GM21825 (cell line): ENCODE measurements around the gene PEPD.

Experiments used
- ATAC-seq: cut with Tn5 transposase; IDR thresholded peaks from one replicate; pipeline ENCODE4 v1.9.1; 2021; ENCODE audit warnings: mild to moderate bottlenecking, moderate library complexity; ENCODE audit not compliant: unreplicated experiment

PEPD gene

DNA sequence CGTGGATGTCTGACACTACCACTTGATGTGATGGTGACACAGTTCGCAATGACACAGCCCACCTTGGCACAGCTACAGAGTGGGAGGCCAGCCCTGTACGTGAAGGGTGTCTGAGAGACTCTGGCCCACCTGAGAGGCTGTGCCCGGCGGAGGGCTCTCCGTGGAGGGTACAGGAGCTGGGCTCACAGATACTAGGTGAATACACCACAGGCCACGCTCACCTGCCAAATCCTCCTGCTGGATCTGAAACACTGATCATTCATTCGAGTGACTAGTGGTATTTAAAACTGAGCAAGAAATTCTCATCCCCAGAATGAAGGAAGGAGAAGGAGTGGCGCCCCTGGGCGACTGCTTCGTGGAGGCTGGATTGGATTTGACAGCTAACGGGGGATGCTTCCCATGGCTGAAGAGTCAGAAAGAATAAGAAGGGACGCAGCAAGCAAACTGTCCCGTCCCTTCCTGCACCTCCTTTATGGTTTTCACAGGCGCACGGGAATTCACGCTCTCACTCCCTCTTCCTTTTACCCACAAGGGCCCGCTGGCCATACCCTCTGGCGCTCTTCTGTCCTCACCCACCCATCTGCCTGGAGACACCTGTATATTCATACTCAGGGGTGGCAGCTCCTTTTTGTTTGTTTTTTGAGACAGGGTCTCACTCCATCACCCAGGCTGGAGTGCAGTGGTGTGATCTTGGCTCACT, 123.1 kb downstream of the PEPD start:
- ATAC-seq = no peak

DNA sequence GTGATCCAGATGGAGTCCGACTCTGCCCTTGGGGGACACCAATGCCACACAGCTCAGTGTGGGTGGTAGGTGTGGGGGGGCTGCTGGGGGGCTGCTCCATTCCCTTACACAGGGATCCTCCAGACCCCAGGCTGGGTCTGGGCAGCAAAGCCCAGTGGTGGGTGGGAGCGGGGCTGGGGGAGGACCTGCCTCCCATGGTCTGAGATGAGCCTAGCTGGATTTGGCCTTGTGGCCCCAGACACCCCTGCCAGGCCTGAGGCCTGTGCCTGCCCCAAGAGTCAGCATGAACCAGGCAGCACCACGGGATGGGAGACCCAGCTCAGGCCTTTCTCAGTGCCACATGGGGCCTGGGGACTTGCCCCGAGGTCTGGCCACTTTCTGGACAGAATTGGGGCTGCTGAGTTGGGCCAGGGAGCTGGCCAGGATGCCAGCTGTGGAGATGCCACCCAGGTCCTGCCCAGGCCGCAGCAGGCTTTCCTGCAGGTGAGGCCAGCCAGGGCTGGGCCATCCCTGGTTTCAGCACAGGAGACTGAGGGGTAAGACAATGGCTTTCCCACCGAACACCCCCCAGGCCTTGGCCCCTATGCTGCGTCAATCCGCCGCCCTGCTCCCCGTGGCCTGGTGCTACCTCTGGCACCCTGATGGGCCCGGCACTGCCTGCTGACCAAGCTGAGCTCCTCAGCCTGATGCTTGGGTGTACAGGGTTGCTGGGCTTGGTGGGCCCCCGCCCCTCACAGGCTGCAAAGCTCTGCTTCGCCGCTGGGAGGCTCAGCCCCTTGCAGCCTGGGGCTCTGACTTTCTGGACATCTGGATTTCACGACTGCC, 123.8 kb downstream of the PEPD start:
- ATAC-seq = no peak

DNA sequence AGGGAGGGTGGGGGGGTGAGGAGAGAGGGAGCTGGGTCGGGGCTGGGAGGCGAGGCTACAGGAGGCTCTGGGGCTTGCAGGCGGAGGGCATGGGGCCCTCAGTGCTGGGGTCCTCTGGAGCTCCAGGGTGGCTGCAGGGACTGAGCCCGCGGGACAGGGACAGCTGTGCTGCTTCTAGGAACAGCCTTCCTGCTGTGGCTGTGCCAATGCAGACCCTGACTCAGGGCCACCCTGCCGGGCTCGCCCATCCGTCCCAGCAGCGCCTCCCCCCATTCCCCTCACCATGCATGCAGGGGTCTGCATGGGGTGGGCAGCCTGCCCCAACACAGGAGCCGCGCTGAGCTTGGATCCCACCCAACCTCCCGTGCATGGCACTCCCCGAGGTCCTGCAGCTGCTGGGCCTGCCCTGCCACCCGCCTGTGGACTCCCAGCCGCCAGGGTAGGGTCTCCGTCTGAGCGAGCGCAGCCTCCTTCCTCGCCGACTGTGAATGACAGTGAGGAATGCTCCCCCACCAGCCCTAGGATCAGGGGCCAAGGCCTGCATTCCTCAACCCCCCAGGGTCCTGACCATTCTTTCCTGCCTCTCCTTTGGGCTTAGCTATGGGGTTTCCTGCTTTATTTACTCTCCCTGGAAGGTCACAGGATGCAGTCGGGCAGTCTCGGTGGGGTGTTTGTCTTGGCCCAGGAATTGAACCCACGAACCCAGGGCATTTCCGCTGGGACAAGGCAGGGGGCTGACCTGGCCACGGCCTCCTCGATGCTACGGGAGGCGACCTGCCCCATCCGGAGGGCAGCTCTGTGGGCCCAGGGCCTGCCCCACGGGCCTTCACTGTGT, 124.7 kb downstream of the PEPD start:
- no peak for ATAC-seq

DNA sequence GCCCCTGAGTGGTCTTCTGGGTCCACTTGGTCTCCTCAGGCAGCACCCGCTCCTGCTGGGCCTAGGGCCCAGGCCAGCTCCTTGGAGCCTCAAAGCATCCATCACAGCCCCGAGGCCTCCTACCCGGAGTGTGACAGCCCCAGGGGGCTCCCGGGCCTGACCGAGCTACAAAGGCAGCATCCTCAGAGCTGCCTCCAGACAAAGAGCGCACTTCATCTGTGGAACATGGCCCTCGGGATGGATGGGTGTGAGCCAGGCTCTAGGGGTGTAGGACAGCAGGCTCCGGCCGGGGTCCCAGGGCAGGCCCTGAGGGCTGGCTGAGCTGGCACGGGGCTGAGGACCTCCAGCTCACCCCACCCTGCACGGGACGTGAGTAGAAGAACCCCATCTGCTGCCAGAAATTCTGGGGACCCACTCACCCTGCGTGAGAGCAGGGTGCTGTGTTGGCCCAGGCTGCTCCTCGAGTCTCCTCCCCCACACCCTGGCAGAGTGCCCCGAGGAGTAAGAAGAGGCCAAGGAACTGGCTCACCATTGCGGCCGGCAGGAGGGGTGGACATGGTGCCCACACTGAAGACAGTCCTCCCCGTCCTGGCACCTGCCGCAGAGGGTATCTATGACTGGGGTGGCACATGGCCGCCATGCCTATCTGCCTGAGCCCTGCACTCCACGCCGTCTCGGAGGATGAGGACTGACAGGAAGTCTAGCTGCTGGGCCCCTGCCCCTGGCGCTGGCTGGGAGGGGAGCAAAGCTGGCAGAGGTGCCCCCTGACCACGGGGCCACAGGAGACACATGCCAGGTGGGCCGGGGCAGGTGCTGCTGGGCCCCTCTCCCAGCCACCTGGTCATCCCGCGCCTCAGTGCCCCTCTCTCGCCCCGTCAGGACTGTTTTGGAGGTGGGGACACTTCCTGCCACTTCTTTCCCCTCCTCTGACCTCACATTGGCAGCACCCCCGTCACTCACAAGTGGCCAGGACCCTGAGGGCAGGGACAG, 125.7 kb downstream of the PEPD start:
- no peak for ATAC-seq

DNA sequence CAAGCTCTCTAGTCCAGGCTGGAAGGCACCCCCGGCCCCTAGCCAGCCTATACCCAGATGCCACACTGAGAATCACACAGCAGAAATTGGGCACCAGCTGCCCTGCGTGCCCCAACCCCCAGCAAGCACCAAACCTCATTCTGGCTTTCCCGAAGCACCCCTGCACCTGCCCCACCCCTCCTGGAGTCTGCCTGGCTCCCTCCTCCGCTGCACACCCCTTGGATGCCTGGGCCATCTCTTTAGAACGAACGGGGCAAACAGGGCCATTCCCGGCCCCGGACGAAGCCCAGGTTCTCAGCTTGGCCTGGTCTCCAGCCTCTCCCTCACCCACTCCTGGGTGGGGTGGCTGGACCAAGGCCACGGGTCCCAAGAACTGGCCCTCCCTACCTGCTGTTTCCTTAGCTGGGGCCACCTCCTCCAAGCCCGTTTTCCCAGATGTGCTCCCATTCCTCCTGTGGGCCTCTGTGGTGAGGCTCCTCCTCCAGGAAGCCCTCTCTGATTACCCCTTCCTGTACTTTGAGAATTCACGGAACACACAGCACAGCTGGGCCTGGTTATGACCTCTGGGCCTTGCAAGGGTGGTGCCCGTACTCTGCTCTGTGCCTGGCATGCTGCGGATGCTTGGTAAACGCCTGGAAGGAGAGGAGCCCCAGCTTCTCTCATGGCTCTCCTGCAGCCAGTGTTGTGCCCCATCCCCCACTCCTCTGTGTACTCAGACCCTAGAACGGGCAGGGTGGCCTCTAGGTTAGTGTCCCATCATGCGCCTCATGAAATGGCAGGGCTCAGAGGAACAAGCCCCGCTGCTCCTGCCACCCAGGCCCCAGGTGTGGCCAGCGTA, 126.6 kb downstream of the PEPD start:
- no peak for ATAC-seq

DNA sequence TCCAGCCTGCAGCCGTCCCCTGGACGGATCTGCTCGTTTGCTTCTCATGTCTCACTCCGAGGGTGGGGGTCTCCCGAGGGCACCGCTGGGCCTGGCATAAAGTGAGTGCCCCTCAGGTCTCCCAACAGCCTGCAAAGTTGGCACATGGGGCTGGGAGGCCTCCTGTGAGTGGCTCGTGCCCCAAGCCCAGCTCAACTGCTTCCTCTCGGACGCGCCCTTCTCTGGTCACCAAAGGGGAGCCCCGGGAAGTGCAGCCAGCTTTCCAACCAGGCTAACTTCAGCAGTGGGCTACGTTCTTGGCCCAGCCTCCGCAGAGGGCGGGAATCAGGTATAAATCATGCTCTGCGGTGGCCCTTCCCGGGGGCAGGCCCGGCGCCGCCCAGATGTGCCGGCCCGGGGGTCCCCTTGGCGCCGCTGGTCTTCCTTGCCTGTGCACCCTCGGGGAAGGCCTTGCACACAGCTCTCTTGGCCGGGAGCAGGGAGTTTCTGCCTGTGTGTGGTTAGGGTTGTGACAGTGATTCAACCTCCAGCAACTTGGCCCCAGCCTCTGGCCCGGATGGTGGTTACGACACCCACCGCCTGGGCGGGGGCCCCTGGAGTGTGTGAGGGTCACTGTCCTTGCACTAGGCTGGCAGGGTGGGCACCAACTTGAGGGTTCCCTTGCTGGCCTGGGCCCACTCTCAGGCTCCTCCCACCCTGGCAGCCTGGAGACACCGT, 127.4 kb downstream of the PEPD start:
- no peak for ATAC-seq

DNA sequence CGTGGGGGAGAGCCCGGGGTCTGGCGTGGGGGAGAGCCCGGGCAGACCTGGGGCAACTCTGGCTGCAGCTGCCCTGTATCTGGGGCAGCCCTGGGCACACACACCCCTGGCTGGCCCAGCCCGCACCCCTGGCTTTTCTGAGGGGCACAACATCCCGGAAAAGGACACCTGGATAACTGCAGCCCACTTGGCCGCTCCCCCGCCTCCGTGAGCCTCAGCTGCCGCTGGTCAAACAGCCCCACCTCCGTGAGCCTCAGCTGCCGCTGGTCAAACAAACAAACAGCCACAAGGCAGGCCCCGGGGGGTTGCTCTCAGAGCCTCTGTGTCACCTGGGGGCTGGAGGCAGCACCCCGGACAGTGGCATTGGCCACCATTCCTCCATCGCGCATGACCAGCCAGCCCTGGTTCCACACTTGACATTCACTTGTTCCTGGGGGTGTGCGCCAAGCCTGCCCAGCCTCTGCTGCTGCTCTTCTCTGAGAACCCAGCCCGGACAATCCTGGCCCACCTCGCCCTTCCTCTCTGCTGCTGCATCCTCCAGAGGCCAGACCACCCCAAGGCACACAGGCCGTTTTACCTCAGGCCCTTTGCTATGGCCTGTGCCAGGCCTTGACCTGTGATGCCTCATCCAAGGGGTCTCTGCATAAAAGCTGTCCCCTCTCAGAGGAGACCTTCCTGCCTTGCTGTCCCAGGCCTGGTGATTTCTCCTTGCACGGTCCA, 128.1 kb downstream of the PEPD start:
- ATAC-seq = no peak

DNA sequence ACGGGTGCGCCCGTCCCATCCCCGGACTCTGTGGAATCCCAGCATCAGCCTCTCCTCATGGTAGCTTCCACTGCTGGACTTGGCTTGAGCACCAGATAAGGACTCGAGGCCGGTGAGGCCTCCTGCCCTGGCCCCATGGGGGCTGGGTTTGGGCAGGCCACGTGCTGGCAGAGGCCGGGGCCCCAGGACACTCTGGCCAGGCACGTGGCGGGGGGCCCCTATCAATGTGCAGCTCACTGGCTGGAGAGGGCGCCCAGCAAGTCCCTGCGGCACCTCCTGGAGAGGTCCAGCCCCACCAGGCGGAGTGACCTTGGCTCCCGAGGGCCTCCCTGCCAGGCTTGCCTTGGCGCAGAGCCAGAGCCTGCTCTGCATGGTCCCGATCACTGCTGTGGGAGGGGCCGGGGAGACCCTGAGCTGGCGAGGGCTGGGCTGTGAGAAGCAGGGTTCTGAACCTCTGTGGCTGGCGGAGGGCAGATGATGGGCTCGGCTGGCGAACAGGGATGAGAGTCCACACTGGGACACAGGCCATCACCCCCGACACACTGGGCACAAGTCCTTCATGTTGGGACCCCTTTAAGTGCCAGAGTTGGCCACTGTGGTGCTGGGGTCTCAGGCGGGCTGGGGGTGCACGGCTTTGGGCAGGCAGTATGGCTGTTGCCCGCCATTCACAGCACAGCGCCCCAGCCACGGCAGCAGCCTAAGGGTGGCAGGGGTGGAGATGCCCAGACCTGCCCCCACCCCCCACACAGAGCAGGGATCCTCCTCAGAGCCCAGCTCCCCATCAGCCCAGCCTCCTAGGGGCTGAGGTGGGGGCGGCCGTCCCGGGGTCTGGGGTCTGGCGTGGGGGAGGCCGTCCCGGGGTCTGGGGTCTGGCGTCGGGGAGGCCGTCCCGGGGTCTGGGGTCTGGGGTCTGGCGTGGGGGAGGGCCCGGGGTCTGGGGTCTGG, 129.0 kb downstream of the PEPD start:
- ATAC-seq = no peak

DNA sequence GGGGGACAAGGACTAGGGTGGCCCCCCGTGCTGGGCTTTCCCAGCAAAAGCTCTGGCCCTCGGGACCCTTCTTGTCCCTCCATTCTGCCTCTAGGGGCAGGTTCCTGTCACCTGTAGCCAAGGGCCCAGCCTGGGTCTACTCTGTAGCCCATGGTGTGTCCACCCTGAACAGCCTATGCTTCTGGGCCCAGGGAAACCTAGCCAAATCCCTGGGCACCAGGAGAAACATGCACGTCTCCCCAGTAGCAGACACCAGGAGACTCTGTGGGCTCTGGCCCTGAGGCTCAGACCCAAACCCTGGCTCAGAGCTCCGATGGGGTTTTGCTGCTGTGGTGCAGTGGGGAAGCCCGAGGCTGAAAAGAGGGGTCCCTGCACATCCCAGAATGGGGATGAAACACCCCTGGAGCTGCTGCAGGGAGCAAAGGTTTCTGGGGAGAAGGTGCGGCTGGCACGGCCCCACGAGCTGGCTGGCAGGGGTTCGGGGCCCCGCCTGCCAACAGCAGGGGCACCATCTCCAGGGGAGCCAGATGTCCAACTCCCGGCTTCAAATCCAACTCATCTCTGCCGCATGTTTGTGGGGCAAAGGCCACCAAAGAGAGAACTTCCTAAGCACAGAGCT, 129.9 kb downstream of the PEPD start:
- ATAC-seq = no peak

DNA sequence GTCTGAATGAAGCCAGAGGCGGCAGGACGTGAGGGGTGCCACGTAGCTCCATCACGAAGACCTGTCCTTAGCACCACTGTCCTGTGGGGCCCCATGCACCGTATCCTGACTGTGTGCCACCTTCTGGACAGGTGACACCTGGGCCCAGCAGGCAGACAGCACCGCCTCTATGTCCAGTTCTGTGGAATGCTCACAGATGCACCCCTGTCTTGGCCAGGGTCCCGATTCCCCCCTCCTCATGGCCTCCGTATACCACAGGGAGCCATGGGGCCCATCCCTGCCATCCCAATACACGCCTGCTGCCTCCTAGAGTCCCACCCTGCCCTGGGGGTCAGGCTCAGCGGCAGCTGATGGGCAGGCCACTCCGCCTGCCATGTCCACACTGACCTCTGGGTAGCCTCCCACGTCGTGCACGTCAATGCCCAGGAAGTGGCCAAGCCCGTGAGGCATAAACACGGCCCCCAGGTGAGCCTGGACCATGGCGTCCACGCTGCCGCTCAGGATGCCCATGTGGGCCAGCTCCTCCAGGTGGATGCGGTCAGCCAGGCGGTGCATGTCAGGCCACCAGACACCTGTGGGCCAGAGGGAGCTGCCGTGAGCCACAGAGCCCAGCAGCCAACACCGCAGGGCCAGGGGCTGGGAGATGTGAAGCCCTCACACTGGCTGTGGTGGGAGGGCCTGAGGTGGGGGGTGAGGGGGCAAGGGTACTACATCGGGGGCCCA, 130.5 kb downstream of the PEPD start:
- no peak for ATAC-seq

DNA sequence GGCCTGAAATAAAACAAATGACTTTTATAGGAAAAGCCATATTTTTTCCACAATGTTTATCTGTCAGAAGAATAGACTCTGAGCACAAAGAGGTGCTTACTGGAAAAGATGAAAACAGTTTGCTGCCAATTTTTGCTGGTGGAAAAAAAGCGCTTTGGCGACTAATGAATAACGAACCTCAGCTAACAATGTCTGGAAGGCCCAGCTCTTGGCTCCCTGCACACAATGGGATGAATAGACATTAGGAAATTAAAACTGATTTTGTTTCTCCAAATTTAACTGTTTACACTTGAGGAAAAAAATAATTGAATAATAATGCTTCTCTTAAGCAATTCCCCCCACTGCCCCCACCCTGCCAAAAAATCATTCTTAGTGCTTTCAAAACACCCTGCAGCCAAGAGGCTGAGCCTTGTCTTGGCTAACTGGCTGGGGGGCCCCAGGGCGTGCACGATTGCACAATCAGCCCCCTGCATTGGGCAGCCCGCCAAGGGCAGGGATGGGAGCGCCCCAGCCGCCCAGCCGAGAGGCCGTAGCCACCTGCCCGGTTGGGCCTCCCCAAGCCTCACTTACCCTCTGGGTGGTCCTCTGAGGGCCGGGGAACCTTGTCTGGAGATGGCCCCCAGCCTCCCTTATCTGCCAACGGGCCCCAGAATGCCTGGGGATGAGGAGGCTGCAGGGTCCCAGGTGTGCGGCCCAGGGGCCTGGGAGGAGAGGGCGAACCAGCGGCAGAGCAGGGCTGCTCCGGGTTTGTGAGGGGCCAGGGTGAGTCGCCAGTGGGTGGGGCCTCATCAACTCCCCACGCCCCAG, 131.3 kb downstream of the PEPD start:
- ATAC-seq = no peak

DNA sequence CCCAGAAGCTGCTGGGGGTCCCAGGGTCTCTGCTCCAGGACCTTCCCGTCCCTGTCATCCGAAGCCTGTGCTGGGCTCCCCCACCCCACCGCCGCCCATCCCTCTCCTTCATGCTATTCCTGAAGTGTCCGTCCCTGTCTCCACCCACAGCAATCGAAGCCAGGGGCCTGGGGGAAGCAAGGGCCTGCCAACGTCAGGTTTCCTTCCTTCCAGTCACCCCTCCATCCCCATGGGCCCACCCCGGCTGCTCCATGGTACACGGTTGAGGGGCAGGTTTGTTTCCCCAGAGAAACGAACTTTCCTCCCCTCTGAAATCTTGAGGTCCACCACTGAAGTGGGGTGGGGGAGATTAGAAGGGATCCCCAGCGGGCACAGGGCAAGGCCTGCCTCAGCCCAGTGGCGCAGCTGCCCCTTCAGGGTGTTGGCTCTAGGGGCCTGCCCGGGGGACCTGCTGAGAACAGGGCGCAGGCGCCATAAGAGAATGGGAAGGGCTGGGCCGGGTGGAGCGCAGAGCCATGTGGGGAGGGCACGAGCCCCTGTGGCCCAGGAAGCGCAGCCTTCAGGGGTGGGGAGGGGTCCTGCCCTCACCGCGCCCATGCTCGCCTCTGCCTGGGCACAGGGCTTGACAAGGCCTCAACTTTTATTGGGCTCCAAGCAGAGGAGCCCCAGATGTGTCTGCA, 132.0 kb downstream of the PEPD start:
- ATAC-seq = no peak

DNA sequence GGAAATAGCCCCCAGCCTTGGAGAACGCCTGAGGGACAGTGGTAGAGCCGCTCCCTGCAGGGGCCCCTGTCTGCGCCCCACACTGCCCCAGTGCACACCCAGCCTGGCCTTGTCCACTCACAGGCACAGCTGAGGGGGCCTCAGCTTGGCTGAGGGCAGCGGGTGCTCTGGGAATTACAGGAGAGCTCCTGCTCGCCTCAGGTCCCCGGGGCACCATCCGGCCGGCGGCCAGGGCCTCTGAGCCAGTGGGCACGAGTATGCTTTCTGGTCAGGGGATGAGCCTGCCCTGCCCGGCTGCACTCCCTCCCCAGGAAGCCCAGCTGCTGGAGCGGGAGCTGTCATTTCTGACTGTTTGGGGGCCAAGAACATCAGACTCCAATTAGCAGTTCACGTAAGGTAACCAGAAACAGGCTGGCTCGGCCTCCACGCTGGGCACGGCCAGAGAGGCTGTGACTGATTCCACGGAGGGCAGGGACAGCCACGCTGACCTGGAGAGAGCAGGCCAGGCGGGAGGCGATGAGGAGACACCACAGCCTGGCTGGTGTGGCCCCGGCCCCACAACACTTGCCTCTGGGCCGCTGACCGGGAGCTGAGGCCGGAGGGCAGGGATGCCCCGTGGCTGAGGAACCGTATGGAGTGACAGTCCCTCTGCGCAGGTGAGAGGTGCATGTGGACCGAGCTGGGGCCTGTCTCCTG, 132.7 kb downstream of the PEPD start:
- no peak for ATAC-seq

DNA sequence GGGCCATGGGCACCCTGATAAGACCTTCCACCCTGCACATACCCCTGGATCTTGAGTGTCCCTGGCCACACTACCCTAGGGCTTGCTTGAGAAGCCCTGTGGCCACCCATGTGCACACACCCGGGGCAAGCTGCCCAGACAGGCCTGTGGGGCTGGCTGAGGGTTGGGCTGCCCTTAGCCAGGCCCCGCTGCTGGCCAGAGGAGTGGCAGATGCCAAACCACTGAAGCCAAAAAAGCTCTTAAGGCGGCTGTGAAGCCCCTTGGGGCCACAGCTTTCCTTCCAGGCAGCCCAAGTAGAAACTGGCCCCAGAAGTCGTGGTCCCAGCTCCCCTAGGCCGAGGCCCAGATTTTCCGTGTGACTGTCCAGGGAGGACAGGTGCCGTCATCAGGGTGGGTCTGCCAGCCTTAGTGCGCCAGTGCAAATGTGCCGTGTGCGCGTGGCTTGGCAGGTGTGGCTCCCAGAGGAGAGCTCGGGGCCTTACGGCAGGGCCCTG, 133.3 kb downstream of the PEPD start:
- no peak for ATAC-seq
